ENCODE measurements around the gene MAP2K3.
A peak's percentile ranks its signal among the peaks of the same experiment; 100 is the strongest.

Gene MAP2K3

DNA sequence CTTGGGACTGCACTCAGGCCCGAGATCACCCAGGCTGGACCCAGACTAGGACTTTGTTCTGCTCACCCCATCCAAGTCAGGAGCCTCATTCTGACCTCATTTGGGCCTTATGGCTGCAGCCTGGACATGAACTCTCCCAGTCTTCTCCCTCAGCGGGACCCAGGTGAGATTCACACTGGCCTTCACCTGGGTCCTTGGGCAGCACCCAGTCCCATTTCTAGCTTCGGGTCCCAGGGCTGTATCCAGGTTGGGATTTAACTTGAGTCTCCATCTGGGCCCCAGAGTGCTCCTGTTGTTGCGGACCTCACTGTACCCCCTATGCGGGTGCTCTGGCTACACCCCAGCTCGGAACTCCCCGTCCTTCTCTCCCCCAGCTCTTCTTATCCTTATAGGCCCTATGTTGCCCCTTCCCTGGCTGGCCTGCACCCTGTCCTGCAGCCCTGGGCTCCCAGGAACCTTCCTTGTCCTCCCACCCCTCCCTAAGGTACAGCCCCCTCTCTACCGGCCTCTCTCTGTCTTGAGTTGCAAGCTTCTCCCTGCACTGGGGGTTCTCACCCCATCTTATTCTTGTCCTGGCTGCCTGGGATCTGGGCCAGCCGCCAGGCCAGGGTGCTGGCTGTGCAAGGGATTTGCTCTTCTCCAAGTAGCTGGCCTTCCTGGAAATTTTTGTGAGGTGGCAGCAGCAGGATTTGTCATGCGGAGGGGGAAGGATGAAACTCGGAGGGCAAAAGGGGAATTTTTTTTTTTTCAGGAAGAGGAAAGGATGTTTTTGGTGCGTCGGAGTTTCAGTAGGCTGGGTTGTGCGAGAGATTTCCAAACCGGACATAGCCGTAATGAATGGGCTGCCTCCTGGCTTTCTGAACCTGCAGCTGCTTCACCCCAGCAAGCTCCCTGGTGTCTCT lies 904 bp downstream of the MAP2K3 start:
- DNase-seq, result no peak

DNA sequence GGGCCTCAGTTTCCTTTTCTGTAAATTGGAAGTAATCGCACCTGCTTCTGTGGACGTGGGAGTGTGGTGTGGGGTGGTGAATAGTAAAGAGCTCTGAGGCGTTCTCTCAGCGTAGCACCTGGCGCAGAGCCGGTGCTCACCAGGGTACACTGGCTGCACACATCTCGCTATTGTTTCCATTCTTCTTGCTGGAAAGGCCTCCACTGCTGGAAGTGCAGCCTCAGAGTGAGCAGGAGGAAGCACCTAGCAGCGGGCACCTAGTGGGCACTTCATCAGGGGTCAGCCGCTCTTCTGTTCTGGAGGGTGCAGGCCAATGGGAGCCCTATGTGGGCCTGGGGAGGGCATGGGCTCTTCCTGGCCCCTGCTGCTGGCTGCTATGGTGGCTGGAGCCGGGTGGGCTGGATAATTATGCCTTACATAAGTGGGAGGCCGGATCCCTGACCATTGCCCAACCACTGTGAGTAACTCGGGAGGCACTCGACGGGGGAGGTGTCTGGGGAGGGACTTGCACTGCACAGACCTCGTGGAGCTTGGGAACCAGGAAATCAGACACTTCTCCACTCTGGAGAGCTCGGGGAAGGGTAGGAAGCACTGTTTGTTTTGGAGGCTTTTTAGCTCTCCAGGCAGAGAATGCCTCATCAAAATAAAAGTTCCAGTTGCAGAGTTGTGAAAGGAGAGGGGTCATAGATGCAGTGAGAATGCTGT lies 1.7 kb downstream of the MAP2K3 start:
- peak; percentile 22 for DNase-seq

DNA sequence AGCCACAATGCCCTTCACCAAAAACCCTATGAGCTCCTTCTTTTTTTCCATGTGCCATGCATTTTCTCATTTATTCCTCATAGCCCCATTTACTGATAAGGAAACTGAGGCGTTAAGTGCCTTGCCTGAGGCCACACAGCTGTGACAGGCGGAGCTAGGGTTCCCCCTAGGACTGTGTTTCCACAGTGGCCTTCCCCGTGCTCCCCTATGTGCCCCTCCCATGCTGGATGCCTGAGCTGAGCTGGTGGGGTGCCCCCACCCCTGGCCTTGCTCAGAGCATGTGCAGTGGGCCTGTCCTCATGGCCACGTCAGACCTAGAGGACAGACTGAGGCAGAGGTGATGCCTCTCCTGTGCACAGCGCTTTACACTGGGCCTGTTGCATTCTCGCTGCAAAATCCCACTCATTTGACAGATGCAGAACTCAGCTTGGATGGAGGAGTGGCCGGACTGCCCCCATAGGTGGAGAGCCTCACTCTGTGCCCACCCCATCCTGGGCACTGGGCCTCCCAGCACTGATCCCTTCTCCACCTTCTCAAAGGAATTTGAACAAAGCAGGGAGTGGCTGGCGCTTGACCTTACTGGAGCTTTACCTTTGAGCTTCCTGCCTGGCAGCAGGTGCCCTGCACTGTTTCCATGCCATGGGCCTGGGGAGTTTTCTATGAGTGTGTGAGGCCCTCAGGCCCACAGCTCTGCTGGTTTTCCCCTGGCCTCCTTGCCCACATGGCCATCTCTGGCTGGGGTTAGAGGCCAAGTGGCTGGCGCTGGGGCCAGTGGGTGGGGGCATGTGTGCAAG lies 2.6 kb downstream of the MAP2K3 start:
- no peak for DNase-seq

DNA sequence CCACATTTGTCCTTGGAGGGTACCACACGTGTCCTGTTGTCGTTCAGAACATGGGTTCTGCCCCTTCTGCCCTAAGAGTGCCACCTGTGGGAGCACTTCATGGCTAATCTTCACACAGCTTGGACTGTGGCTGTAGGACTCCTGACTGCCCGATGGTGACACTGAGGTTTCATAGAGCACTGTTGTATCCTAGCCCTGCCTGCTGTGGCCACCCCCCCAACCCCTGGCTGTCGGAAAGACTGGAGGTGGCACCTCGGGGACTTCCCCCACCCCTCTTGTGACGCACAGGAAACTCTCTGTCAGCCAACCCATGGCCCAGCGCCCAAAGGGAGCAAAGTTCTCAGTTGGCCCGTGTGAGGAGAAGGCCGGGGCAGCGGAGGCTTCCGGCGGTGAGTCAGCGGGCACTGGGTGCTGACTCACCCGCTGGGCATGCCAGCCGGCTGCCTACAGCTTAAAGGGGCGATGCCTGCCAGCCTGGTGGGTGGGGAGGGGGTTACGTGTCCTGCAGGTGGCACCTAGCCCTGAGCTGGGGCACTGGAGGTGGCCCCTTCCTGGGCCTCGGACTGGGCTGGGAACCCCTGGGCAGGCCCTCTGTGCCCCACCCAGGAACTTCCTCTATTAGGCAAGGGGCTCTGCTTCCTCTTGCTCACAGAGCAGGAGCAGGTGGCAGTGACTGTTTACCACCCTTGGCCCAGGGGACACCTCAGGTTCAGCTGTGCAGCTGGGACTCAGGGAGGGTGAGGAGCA lies 3.4 kb downstream of the MAP2K3 start:
- no peak for DNase-seq

DNA sequence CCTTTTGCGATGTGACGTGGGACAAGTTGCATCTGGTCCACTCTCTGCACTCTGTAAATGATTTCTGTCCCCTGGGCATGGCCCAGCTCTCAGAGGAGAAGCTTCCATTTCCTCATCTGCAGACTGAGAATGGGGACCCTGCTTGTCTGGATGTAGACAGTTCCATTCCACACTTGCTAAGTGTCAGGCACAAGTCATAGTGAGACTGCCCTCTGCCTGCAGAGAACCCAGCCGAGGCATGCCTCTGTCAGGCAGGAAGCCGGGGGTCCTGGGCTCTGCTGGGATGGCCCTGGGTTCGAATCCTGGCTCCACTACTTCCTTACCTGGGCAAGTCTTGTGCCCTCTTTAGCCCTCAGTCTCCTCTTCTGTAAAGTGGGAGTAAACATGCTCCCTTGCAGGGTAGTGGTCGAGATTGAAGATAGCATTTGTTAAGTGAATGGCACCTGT lies 4.1 kb downstream of the MAP2K3 start:
- no peak for DNase-seq

DNA sequence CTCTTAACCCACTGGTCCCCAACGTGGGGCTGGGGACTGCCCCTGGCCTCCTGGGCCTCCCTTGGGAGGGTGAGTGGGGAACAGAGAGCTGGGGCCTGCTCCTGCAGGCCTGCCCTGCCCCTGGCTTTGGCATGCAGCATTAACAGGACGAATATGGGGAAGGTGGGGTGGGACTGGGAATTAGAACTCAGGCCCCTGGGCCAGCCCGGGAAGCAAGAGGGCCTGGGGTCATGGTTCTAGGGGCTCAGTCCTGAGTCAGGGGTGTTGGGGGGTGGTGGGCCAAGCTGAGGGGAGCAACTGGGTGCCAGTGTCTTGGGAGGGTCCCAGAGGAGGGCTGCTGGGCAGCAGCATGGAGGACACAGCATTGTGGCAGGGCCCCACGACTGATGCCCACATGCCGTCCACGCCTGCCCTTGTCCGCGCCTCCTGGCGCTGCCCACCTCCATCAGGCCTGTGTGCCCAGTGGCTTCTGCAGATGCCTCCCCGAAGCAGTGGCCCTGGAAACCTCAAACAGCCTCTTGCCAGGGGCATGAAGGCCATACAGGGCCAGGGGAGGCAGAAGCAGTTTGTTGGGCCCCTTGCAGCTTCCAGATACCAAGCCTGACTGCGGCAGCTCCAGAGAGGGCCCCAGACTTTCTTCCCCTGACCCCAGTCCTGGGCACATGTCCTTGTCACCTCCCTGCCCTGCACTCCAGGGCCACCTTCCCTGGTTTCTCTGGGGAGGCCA lies 4.8 kb downstream of the MAP2K3 start:
- DNase-seq, result no peak

DNA sequence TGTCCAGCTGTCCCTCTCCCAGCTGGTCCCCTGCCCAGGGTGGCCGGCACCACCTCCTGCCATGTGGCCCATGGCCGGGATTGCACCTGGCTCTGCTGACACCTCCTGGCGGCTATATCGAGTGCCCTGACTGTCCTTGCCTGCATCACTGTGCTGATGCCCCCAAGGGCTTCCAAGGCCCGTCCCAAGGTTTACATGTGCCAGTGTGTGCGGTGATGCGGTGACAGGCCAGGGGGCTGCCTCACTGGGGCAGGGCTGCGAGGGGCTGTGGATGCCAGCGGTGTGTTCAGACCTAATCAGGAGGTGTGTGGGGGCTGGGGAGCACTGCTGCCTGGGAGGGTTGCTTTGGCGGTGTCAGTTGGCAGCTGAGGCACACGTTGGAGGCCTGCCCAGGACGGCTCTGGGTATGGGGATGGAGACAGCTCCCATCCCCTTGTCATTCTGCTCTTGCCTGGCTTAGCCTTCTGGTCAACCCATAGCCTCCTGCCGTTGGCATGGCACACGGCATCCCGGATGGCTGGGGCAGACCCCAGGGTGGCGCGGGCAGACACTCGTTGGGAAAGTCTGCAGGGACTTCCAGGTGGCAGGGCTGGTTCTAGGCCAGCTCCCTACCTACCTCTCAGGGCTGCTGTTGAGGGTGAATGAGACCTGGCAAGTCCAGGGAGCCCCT lies 5.5 kb downstream of the MAP2K3 start:
- DNase-seq, result peak; percentile 16

DNA sequence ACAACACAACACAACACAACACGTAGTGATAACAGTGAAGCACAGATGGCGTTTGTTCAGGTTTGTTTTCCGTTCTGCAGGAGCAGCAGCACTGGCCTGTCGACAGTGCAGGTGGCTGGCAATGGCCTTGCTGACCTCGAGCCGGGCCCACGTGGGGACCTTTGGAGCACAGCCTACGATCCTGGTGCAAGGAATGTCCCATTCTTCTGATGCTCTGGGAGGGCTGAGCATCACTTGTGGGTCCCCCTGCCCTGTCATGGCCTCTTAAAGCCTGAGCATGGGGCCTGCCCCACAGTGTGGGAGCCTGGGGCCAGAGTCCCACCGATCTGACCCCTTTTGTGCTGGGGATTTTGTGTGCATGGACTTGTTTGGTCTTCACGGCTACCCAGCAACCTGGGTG lies 6.8 kb downstream of the MAP2K3 start:
- no peak for DNase-seq

DNA sequence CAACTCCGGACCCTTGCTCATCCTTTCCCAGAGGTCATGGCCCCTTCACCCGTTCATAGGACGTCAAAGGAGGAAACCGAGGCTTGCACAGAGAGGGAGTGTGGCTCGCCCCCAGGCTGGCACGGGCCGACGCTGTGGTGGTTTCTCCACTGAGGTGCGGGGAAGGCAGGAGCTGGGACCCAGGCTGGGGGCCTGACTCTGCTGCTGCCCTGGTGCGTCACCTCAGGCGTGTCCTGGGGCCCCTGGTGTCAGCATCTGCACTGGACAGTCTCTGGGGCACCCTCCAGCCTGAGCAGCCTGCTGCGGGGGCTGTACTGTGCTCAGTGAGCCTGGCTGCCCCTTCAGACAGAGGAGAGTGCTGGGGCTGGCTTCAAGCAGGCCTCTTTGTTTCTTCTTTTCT lies 7.4 kb downstream of the MAP2K3 start:
- DNase-seq, result no peak

DNA sequence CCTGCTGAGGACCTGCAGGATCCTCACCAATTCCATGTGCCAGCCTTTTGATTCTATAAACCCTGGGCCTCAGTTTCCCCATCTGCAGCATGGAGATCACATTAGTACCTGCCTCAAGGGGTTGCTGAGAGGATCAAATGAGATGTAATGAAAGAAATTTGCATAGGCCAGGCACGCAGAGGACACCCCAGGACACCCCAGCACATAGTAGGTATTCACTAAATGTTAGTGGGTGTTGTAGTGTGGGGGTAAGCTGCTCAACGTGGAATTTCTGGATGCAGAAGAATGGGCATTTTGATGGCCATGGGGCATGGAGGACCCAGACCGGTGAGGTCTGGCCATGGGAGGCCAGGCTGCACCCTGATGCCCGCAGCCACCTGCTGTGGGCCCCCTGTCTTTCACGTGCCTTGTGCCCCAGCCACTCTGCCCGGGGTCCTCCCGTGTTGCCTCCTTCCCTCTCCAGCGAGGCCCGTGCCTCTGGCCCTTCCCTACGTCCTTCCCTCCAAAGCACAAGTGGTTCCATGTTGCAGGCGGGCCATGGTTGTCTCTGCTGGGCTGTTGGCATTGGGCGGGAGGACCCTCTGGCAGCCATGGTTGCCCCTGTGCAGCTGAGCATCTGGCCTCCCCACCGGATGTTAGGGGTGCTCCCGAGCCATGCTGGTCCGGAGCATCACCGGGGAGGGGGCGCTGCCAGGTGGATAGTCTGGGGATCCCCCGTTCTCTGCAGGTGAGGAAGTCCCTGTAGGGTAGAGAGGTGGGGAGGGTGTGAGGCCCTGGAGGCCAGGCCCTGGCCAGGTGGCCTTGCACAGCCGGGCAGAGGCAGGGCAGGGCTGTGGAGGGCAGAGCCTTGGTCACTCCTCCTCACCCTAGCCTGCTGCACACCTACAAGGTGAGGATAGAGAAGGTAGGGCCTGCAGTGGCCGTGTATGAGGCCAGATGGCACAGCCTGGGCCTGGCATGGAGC lies 8.6 kb downstream of the MAP2K3 start:
- DNase-seq, result no peak

DNA sequence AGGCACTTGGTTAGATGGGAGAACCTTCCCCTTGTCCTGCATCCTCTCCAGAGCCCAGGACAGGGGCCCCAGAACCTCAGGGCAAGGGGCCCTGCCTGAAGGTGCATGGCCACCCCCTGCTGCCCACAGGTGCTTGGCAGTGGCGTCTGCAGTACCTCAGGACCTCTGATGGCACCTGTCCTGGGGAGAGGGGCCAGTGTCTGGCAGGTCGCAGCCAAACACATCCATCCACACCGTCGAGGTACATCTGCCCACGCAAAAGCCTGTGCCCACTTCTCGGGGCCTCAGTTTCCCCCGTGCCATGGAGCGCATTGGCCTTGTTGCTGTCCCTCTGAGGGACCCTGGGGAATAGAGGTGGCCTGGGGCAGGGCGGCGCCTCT lies 9.3 kb downstream of the MAP2K3 start:
- DNase-seq, result no peak

DNA sequence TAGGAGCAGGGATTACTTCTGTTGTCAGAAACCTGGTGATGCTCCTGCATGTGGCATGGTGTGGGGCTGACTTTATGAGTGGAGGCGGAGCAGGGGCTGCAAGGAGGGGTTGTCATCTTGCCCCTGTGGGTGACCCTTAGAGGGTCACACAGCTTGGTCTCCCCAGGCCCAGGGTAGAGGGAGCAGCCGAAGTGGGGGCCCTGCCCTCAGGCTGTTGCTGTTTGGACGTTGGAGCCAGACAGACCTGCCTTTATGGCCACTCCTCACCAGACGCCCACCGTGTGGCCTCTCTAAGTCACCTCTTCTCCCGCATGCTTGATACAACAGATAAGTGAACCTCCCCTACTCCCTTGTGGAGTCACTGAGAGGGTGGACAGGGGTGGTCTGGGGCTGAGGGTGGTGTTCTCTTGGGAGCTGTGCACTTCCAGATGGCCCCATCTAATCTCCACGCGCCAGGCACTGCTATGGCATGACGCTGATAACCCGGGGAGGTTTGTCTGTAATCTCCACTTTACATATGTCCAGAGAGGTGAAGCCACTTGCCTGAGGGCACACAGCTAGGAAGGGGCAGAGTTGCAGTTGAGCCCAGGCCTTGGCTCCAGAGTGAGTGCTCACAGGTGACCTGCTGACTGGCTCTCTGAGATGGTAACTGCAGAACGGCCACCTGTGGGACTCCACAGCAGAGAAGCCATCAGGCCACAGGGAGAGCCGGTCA lies 10.0 kb downstream of the MAP2K3 start:
- DNase-seq, result no peak

DNA sequence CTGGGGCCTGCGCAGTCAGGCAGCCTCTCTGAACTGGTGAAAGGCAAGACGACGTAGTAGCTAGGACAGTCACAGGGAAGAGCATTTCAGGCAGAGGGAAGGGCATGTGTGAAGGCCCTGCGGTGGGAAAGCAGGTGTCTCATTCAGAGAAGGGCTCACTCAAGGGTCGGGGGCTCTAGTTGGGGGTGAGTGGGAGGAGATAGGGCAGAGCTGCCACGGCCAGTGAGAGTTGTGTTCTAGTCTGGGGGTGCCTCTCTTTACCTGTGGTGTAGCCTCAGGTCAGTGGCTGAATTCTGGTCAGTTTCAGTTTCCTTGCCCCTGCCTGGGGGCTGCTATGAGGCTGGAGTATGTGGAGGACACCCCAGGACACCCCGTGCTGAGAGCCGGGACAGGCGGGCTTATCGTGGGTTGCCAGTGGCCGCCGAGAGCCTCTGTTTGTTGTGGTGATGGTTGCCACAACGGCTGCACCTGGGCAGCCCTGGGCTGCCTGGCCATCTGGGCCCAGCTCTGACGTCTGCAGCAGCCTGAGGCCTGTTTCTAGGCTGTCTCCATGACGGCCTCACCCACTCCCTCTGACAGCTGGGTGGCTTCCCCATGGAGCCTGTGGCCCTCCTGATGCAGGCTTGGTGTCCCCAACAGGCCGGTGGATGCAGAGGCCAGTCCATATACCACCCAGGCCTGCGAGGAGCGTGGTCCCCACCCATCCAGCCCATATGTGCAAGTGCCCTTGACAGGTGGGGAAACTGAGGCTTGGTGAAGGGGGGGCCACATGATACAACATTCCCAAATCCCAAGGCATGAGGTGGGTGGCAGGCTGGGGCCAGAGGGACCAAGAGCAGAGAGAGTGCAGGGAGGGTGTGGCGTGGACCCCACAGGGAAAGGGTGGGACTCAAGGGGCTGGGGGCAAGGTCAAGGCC lies 10.8 kb downstream of the MAP2K3 start:
- DNase-seq, result no peak

DNA sequence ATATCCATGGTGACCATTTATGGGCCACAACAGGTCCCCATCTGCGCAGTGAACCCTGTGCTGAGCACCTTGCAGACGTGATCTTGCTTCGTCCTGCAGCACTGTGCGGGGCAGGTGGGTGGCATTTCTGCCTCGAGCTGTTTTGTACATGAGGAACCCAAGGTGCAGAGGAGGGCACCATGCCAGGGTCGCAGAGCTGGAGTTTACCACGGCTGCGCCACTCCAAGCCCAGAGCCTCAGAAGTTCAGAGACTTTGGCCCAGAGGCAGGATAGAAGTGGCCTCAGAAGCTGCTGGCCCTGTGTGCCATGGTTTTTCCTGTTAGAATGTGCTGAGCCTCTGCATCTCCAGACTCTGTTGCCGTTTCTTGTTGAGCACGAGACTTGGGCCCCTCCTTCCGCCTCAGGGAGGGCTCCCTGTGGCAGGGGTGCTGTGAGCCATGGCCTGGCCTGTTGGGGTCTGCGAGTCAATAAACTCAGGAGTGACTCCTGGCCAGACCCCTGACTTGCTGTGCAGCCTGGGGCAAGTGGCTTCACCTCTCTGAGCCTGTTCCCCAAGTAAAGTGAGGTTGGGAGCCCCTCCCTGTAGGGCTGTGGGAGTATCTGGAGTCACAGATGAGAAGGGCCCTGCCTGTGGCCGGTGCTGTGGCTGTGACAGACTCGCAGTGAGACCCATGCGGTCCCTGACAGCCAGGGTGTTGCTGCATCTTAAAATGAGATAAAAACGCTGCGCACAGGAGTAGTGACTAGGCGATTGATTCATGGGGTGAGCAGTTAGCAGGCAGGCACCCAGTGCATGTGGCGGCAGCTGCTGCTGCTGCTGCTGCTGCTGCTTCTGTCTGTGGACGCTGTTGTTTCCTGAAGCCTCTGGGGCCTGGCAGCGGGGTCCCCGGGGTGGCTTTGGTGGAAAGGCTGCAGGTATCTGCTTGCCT lies 11.8 kb downstream of the MAP2K3 start:
- no peak for DNase-seq

DNA sequence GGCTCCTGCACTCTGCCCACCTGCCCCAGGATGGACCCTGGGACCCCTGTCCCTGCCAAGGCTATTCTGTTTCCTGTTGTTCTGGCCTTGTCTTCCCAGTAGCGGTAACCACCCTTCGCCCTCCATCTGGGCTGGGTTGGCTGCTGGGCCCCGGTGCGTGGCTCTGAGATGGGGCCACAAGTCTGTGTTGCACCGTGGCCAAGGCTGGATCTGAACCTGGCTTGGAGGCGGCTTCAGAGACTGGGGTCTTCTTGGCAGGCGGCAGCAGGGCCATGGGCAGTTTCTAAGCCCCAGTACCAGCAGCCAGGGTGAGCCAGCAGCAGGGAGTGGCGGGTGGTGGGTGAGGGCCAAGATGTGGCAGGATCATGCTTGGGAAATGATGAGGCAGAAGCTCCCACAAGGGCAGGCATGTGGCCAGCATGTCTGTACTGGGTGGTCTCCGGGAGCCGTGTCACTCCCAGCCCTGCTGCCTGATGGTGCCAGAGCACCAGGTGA lies 12.6 kb downstream of the MAP2K3 start:
- no peak for DNase-seq

DNA sequence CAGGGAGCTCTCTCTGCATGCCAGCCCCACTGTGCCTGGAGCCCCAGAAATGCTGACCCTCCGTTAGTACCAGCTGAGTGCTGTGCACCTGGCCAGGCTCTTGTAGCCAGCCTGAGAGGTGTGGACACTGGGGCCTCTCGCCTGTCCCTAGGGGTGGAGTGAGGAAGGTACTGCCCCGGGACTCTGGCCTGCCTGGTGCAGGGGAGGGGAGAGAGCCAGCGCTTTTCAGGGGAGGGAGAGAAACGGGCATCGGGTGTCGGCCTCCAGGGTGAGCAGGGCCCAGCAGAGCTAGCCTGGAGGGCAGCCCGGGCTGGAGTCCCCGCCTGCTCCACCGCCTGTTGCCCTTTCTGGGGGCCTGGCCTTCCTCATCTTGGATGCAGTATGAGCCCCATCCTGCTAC lies 13.1 kb downstream of the MAP2K3 start:
- DNase-seq, result no peak

Measured in NCI-H1092 (cell line).